GM10847 (cell line): ENCODE data around the gene AP2B1.

Experiments used
- POLR2A ChIP-seq: IDR thresholded peaks from 2 replicates; pipeline ENCODE4 v1.6.1; 2011; ENCODE audit not compliant: insufficient read length; ENCODE audit errors: extremely low read depth

The AP2B1 gene

GRCh38 chr17:35740997-35741931, 154.1 kb downstream of the AP2B1 start:
- TF ChIP-seq POLR2A: no peak

DNA sequence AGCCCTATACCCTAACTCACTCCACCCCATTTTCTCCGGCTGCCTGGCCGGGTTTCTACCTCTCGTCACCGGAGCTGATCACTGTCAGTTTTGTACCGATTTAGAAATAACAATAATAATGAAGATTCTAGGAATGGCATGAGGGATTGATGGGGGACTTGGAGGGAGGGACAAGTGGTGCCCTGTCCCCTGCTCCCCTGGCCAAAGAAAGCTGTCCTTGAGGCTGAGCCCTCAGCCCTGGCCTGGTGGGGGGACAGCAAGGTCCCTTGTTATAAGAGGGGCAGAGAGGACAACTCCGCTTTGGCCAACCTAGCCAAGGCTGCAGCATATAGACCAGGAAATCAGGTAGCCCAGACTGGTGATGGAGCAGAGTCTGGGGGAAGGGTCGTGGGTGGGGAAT, 155.4 kb downstream of the AP2B1 start:
- no peak for TF ChIP-seq POLR2A

DNA sequence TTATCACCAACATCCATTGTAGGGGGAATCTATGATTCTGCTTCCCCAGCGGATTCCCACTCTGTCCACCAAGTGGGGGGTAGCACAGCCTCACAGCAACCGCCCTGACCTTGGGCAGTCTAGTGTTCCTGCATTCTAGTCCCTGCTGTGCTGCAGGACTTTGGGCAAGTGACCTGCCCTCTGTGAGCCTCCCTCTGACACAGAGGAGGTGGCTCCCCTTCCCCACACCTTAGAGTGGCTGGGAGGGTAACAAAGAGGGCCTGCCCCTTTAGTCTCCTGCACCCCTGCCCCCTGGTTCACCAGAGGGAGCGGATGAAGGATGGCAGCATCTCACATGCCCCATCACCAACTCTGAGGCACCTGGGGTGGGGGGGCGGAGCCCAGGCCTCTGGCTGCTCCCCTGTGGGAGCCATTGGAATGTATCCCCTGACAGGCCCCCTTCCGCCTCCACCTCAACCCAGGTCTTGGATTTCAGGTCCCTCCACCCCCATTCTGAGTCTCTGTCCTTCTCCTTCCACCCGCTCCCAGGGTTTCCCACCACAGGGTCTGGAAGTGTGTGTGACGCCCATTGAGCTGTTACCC, 155.9 kb downstream of the AP2B1 start:
- TF ChIP-seq POLR2A: no peak

DNA sequence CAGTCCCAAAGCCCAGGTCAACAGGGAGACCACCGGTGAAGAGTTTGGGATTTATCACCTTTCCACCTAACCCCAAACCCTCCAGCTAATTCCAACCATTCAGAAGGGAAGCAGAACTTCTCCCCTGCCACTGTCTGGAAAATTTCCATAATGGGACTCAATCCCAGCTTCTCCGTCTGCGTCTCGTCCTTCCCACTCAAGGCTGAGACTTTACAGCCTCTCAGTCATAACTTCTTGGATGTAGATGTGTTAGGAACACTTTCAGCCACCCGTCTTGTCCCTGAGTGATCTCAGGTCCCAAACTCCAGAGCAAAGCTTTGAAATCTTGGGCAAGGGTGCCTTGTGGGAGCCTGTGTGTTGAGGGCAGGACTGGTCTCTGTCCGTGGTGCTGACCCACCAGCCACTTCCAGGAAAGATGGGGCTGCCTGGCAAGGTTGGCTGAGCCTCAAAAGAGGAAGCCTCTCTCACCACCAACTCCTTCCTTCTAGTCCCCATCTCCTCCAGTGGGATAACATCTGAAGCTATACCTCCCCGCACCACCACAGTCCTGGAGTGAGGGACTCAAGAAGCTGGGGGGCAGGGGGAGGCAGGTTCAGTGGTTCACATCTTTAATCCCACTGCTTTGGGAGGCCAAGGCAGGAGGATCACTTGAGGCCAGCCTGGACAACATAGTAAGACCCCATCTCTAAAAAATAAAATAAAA, 156.7 kb downstream of the AP2B1 start:
- no peak for TF ChIP-seq POLR2A

GRCh38 chr17:35744830-35745229, 157.7 kb downstream of the AP2B1 start:
- TF ChIP-seq POLR2A: no peak

- TF ChIP-seq POLR2A: no peak
These were observed 158.1 kb downstream of the AP2B1 start for GRCh38 chr17:35745246-35745645.

DNA sequence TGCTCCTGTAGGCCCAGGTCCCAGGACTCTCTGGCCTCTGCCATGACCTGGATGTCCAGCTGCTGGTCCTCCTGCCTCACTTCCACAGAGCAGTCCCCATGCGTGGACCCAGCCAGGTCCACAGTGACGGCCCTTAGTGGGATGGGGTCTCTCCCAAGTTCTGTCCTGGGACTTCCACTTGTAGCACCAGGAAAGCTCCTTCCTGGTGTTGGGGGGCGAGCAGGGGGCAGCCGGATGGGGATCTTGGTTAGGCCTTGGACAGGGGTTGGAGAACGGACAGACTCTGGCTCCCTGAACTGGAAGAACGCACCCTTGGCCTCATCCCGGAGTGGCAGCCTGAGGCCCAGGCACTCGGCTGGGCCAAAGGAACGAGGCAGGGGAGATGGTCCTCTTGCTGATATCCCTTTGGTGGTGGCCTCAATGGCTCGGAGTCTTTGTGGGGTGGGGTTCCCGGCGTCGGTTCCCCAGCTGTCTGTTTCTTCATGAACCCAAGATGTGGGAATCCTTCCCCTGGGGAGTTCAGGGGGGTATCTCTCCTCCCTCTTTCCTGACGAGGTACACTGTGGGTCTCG, 158.7 kb downstream of the AP2B1 start:
- TF ChIP-seq POLR2A: no peak

- no peak for TF ChIP-seq POLR2A
These were observed 160.5 kb downstream of the AP2B1 start for GRCh38 chr17:35747540-35748017.

DNA sequence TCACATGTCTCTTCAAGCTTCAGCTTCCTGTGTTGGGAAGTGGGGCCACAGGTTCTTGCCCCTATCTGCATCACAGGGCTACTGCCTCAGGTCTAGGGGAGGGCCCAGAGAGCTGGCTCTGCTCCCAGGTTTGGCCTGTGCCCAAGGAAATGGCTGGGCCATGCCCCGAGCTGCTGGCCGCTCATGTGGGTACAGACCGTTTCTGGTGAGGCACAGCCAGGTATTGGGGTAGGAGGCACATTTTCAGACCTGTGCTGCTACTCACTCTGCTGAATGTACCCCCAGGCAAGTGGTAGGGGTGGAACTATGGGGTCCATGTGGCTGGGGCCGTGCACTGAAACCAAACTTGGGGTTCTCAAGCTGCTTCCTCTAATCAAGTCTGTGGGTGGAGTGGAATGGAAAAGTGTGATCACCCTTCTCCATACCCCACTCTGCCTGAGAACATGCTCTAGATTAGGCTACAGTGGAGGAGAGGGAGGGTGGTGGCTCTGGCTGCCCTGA, 161.3 kb downstream of the AP2B1 start:
- TF ChIP-seq POLR2A: no peak

DNA sequence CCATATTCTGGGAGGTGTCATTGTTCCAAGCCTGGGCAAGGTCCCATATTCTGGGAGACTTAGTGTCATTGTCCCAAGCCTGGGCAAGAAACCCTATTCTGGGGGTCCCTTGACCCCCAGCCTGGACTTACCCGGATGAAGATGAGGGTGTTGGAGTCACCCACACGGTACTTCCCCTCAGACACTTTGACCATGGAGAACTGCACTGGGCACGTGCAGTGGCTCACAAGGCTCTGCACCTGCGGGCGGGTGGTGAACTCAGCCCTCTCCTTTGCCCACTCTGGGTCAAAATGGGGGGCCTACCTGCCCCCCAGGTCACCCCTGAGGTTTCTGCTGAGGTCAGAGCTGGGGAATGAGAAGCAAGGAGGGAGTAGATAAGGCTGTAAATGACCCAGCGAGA, 161.9 kb downstream of the AP2B1 start:
- TF ChIP-seq POLR2A: no peak

- no peak for TF ChIP-seq POLR2A
These were observed 162.7 kb downstream of the AP2B1 start for GRCh38 chr17:35749560-35750412.

- TF ChIP-seq POLR2A: no peak
These were observed 163.6 kb downstream of the AP2B1 start for GRCh38 chr17:35750526-35751395.

DNA sequence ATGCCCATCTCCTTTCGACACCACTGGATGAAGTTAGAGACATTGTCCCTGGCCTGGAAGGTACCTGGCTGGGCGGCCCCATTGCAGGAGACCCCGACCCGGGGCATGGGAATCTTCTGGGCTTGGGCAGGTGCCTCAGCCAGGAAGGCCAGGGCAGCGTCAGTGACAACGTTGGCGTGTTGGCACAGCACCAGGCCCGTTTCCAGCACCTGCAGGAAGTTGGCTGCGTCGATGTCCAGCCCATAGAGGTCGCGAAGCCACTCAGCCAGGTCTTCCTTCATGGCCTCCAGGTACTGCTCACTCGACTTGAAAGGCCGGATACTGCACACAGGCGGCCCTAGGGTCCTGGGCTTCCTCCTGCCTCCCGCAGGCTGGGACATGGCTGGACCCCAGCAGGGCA, 165.3 kb downstream of the AP2B1 start:
- no peak for TF ChIP-seq POLR2A
